ENCODE results near the gene MTERF2.

MTERF2 gene

GRCh38 chr12:106950591-106950990, 36.4 kb downstream of the MTERF2 start:
- no peak for DNase-seq

GRCh38 chr12:106947461-106947860, 39.5 kb downstream of the MTERF2 start:
- no peak for DNase-seq

- no peak for DNase-seq
Observed at GRCh38 chr12:106945261-106945851, 41.6 kb downstream of the MTERF2 start.

GRCh38 chr12:106942775-106943174, 44.2 kb downstream of the MTERF2 start:
- no peak for DNase-seq

- DNase-seq, result no peak
Observed at GRCh38 chr12:106941481-106942156, 45.3 kb downstream of the MTERF2 start.

GRCh38 chr12:106934277-106934676, 52.7 kb downstream of the MTERF2 start:
- DNase-seq, result no peak

Data from activated CD4-positive, alpha-beta T cell treated with anti-CD3 and anti-CD28 coated beads, Interleukin-2, Interleukin-6, amounts not matched to agents 100 ng/mL and 50 ng/mL, durations not matched to agents 16 hours and 8 hours (primary cell).